ENCODE data around the gene NAA80. TPM values are rescaled to one million over a fixed set of nuclear protein-coding genes. Genes with fewer than 3 reads are reported as not detected.

The NAA80 gene
- total and polyA plus RNA-seq, 2 donors (not counting 3 experiments of a cell fraction or from before 2014, with no cell fraction given), result 9.0 to 13.1 TPM

DNA sequence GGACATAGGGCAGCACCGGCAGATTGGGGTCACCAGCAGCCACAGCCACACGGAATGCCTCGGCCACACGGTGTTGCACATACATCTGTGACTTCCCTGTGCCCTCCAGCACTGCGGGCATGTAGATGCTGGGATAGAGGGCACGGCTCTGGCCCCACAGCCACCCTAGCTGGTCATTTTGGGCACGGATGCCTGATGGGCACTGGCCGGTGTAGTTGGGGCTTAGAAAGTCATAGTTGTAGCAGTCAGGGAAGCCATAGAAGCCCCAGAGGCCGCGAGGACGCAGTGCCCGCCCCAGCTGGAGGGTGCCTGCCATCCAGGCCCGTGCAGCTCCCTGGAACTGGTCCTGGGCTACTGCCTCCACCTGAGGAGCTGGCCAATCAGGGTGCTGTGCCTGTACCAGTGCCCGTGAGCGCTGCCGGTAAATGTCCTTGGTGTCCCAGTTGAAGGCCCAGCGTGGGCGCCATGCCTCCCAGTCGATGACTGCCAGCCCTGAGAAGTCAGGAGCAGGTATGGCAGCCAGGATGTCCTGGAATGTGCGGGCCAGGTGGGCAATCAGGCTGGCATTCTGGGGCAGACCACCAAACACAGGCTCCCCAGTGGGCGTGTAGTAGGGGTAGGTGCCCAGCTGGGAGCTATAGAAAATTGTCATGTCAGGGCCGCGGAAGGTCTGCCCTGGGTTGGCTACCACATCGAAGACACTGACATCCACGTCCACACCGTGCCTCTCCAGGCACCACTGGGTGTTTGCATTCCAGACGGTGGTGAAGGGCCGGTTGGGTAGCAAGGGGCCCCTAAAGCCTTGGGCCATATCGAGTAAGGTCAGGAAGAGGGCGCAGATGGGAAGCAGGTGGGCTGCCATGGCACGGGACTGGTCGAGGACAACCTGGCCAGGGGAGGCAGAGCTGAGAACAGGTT lies 3.1 kb upstream of the NAA80 start:
- intact Hi-C loops (cut with micrococcal nuclease) (no loop called here), dilution Hi-C loops (cut with MboI; ENCODE audit: extremely low pct_ligation_motif_present, low sequenced_read_pairs) (no loop called here)
- H4K20me1 ChIP-seq (replicated peaks; ENCODE audit: control insufficient read depth, extremely low read depth, insufficient read depth, low read length), result no peaks in the 10 kb centered on the region
- H3K27me3 ChIP-seq (ENCODE audit: control insufficient read depth in 2 of 2, insufficient read depth in 2 of 2, low read length in 2 of 2), result no peaks in the 10 kb centered on the region
- no TSS peak for BruUV-seq (replicated peaks)
- no peak for FAIRE-seq
- ChIA-PET POLR2A (no interaction called here), CTCF (interaction anchor here (6.6 kb wide), 1 partner anchor 22 kb away, joined by 48 read pairs; the partner anchor contains the start of gene HYAL2)
- H3K36me3 ChIP-seq (ENCODE audit: control insufficient read depth in 2 of 2, extremely low read depth in 1 of 2, insufficient read depth in 2 of 2, low read length in 2 of 2), result no peaks in the 10 kb centered on the region
- no peak overlapping the region for H3K4me2 ChIP-seq (ENCODE audit: insufficient read depth, low read length)
- no peaks in the 10 kb centered on the region for H3K9me1 ChIP-seq (replicated peaks; ENCODE audit: control insufficient read depth, extremely low read depth, insufficient read depth, low read length)
- no peak for DNase-seq (ENCODE audit: low read depth, low spot score)
- H3K9ac ChIP-seq (replicated peaks; ENCODE audit: extremely low read depth, insufficient read depth, low read length), result no peak overlapping the region
- TF ChIP-seq GATA2 (IDR thresholded peaks at IDR 0.05; ENCODE audit: insufficient read depth, insufficient read length, low read depth, low read length) (no peak), MYC (IDR thresholded peaks at IDR 0.05; ENCODE audit: low read depth, low read length) (no peak), POLR2A (IDR thresholded peaks at IDR 0.05; ENCODE audit: low read depth, low read length) (peak; percentile 3)
- H3K9me3 ChIP-seq (replicated peaks; ENCODE audit: control insufficient read depth, insufficient read depth, low read length), result no peaks in the 10 kb centered on the region
- H3K27ac ChIP-seq (ENCODE audit: insufficient read depth, low read depth, low read length), result no peak overlapping the region
- H3K79me2 ChIP-seq (ENCODE audit: control insufficient read depth, insufficient read depth, low read length), result no peaks in the 10 kb centered on the region
- peaks cover 25% of the 10 kb centered on the region for H3K4me1 ChIP-seq (ENCODE audit: control insufficient read depth, extremely low read depth, insufficient read depth, low read length)
- H3K4me3 ChIP-seq (replicated peaks in 1 of 3; ENCODE audit: insufficient read depth in 1 of 3, low read depth in 1 of 3, low read length in 3 of 3), result no peak overlapping the region
- no peak overlapping the region for H2AFZ ChIP-seq (ENCODE audit: low read depth, low read length)

DNA sequence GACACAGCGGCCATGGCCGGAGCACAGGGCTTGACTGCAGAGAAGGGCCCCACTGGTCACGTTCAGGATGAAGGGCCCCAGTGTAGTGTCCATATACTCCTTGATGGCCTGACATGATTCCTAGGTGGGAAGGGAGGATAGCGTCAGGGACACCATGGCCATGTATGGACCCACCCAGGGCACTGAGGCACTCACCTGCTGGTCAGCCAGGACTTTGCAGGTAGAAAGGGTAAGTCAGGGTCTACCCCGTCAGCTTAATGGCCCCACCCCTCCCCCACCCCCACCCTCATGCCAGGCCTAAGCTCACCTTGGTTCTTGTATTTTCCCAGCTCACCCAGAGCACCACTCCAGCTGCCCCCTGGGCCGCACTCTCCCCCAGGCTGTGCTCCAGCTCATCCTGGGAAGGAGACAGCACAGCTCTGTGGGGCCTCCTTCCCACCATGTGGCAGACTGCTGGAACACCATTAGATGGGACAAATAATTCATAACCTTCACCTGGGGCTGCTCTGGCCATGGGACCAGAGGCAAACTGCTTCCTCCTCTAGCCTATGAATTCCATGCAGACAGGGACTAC lies 1.6 kb upstream of the NAA80 start:
- Histone ChIP-seq H3K4me3 (replicated peaks in 1 of 3; ENCODE audit: insufficient read depth in 1 of 3, low read depth in 1 of 3, low read length in 3 of 3) (no peak overlapping the region), H3K4me2 (ENCODE audit: insufficient read depth, low read length) (peak overlapping the region; percentile 42), H3K9me1 (replicated peaks; ENCODE audit: control insufficient read depth, extremely low read depth, insufficient read depth, low read length) (no peaks in the 10 kb centered on the region), H4K20me1 (replicated peaks; ENCODE audit: control insufficient read depth, extremely low read depth, insufficient read depth, low read length) (no peaks in the 10 kb centered on the region), H2AFZ (ENCODE audit: low read depth, low read length) (no peak overlapping the region), H3K36me3 (ENCODE audit: control insufficient read depth in 2 of 2, extremely low read depth in 1 of 2, insufficient read depth in 2 of 2, low read length in 2 of 2) (no peaks in the 10 kb centered on the region), H3K9me3 (replicated peaks; ENCODE audit: control insufficient read depth, insufficient read depth, low read length) (no peaks in the 10 kb centered on the region), H3K27me3 (ENCODE audit: control insufficient read depth in 2 of 2, insufficient read depth in 2 of 2, low read length in 2 of 2) (no peaks in the 10 kb centered on the region), H3K9ac (replicated peaks; ENCODE audit: extremely low read depth, insufficient read depth, low read length) (no peak overlapping the region), H3K4me1 (ENCODE audit: control insufficient read depth, extremely low read depth, insufficient read depth, low read length) (peaks cover 25% of the 10 kb centered on the region), H3K79me2 (ENCODE audit: control insufficient read depth, insufficient read depth, low read length) (no peaks in the 10 kb centered on the region), H3K27ac (ENCODE audit: insufficient read depth, low read depth, low read length) (peak overlapping the region; percentile 50)
- FAIRE-seq, result no peak
- ChIA-PET POLR2A (no interaction called here), CTCF (no interaction called here)
- no TSS peak for BruUV-seq (replicated peaks)
- dilution Hi-C loops (cut with MboI; ENCODE audit: extremely low pct_ligation_motif_present, low sequenced_read_pairs), result no loop called here
- no peak for DNase-seq (ENCODE audit: low read depth, low spot score)
- no peak for TF ChIP-seq EZH2 (IDR thresholded peaks at IDR 0.05; ENCODE audit: borderline replicate concordance, low read depth, low read length, severe bottlenecking)
- no peak for TF ChIP-seq POLR2A (IDR thresholded peaks at IDR 0.05; ENCODE audit: low read depth, low read length)
- TF ChIP-seq, protein P1, sequence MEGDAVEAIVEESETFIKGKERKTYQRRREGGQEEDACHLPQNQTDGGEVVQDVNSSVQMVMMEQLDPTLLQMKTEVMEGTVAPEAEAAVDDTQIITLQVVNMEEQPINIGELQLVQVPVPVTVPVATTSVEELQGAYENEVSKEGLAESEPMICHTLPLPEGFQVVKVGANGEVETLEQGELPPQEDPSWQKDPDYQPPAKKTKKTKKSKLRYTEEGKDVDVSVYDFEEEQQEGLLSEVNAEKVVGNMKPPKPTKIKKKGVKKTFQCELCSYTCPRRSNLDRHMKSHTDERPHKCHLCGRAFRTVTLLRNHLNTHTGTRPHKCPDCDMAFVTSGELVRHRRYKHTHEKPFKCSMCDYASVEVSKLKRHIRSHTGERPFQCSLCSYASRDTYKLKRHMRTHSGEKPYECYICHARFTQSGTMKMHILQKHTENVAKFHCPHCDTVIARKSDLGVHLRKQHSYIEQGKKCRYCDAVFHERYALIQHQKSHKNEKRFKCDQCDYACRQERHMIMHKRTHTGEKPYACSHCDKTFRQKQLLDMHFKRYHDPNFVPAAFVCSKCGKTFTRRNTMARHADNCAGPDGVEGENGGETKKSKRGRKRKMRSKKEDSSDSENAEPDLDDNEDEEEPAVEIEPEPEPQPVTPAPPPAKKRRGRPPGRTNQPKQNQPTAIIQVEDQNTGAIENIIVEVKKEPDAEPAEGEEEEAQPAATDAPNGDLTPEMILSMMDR (IDR thresholded peaks at IDR 0.05; ENCODE audit: extremely low read depth in 1 of 2, insufficient read depth in 1 of 2, low read depth in 1 of 2, low read length in 2 of 2), result no peak
- no peak for TF ChIP-seq GATA2 (IDR thresholded peaks at IDR 0.05; ENCODE audit: insufficient read depth, insufficient read length, low read depth, low read length)
- intact Hi-C loops (cut with micrococcal nuclease), result no loop called here

All from endothelial cell of umbilical vein (primary cell).